ENCODE measurements around the gene FAHD1.

GRCh38 chr16:1876468-1876867, 49.5 kb downstream of the FAHD1 start:
- TF ChIP-seq EP300 (IDR thresholded peaks at IDR 0.05) (no peak), CTCF (IDR thresholded peaks at IDR 0.05) (no peak)
